ENCODE measurements around the gene FNBP1L. TPM values are rescaled to one million over a fixed set of nuclear protein-coding genes. Genes with fewer than 3 reads are reported as not detected.

Gene FNBP1L
- polyA plus RNA-seq, 1 donor (not counting 4 experiments of a cell fraction or from before 2014, with no cell fraction given): 22.9 TPM

DNA sequence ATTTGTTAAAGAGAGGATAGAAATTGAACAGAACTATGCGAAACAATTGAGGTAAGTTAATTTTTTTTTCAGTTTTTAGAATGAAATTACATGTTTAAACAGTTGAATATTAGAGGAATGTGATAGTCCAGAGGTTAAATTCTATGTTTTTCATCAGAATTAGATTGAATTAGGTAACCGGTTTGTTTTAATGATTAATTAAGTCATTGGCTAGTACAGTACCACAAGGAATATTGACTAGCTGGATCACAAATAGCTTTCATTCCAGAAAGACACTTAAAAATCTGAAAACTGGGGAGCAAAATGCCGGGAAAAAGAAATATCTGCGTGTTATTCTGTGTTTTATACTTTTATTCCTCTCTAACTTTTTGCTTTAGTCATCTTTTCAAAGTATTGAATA lies 51.6 kb downstream of the FNBP1L start:
- no peak for TF ChIP-seq EZH2 (IDR thresholded peaks at IDR 0.05; ENCODE audit: low read length)
- TF ChIP-seq, protein P1, sequence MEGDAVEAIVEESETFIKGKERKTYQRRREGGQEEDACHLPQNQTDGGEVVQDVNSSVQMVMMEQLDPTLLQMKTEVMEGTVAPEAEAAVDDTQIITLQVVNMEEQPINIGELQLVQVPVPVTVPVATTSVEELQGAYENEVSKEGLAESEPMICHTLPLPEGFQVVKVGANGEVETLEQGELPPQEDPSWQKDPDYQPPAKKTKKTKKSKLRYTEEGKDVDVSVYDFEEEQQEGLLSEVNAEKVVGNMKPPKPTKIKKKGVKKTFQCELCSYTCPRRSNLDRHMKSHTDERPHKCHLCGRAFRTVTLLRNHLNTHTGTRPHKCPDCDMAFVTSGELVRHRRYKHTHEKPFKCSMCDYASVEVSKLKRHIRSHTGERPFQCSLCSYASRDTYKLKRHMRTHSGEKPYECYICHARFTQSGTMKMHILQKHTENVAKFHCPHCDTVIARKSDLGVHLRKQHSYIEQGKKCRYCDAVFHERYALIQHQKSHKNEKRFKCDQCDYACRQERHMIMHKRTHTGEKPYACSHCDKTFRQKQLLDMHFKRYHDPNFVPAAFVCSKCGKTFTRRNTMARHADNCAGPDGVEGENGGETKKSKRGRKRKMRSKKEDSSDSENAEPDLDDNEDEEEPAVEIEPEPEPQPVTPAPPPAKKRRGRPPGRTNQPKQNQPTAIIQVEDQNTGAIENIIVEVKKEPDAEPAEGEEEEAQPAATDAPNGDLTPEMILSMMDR (optimal IDR thresholded peaks at IDR 0.05 in 1 of 3, IDR thresholded peaks at IDR 0.05 in 1 of 3, conservative IDR thresholded peaks at IDR 0.05 in 1 of 3; ENCODE audit: extremely low read depth in 1 of 3, insufficient read depth in 2 of 3, low read length in 3 of 3): no peak
- dilution Hi-C loops (cut with MboI; ENCODE audit: extremely low pct_ligation_motif_present, low sequenced_read_pairs): no loop called here
- Histone ChIP-seq H3K9me1 (ENCODE audit: control insufficient read depth, extremely low read depth, insufficient read depth, low read length) (no peaks in the 10 kb centered on the region), H4K20me1 (ENCODE audit: control insufficient read depth, extremely low read depth, insufficient read depth, low read length) (peaks cover 3% of the 10 kb centered on the region), H3K27me3 (ENCODE audit: control insufficient read depth, extremely low read depth, insufficient read depth, low read length) (no peaks in the 10 kb centered on the region), H3K4me1 (ENCODE audit: control insufficient read depth, extremely low read depth, insufficient read depth, low read length) (peaks cover 3% of the 10 kb centered on the region), H3K4me3 (ENCODE audit: control insufficient read depth in 2 of 3, extremely low read depth in 1 of 3, insufficient read depth in 2 of 3, low read depth in 1 of 3, low read length in 3 of 3) (no peak overlapping the region), H2AFZ (ENCODE audit: control insufficient read depth, low read length) (no peak overlapping the region), H3K36me3 (ENCODE audit: control insufficient read depth in 2 of 2, extremely low read depth in 1 of 2, insufficient read depth in 2 of 2, low read length in 2 of 2) (no peaks in the 10 kb centered on the region), H3K27ac (ENCODE audit: control insufficient read depth, insufficient read depth, low read length) (no peak overlapping the region), H3K9ac (ENCODE audit: control insufficient read depth, extremely low read depth, insufficient read depth, low read length) (no peak overlapping the region), H3K9me3 (ENCODE audit: control insufficient read depth, low read depth, low read length) (no peaks in the 10 kb centered on the region), H3K4me2 (ENCODE audit: control insufficient read depth, extremely low read depth, insufficient read depth, low read depth, low read length) (no peak overlapping the region), H3K79me2 (ENCODE audit: control insufficient read depth, insufficient read depth, low read length) (peaks cover 3% of the 10 kb centered on the region)
- FAIRE-seq (no peak), DNase-seq (ENCODE audit: low read depth, low spot score) (no peak)

DNA sequence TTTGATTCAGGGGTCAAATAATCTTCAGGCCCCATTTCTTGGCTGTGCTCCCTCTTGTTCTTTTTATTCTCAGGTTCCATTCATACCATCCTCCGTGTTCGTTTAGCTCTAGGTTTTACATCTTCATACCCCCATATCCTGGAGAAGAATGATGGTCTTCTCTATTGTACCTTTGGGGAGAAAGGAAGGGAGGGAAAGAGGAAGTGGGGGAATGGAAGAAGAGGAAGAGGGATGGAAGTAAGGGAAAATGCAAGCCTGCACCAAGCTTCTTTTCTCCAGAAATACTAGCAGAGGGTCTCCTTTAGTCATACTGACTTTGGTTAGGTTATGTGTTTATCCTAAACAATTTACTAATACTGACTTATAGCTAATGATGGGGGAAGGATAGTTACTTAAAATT lies 52.4 kb downstream of the FNBP1L start:
- no peak overlapping the region for H3K4me2 ChIP-seq (ENCODE audit: control insufficient read depth, extremely low read depth, insufficient read depth, low read depth, low read length)
- H3K9ac ChIP-seq (ENCODE audit: control insufficient read depth, extremely low read depth, insufficient read depth, low read length): no peak overlapping the region
- H3K4me1 ChIP-seq (ENCODE audit: control insufficient read depth, extremely low read depth, insufficient read depth, low read length): peaks cover 3% of the 10 kb centered on the region
- no peak overlapping the region for H3K27ac ChIP-seq (ENCODE audit: control insufficient read depth, insufficient read depth, low read length)
- no peak for DNase-seq (ENCODE audit: low read depth, low spot score)
- no peak for FAIRE-seq
- H3K9me1 ChIP-seq (ENCODE audit: control insufficient read depth, extremely low read depth, insufficient read depth, low read length): no peaks in the 10 kb centered on the region
- no peaks in the 10 kb centered on the region for H3K36me3 ChIP-seq (ENCODE audit: control insufficient read depth in 2 of 2, extremely low read depth in 1 of 2, insufficient read depth in 2 of 2, low read length in 2 of 2)
- TF ChIP-seq, protein P1 (optimal IDR thresholded peaks at IDR 0.05 in 1 of 3, IDR thresholded peaks at IDR 0.05 in 1 of 3, conservative IDR thresholded peaks at IDR 0.05 in 1 of 3; ENCODE audit: extremely low read depth in 1 of 3, insufficient read depth in 2 of 3, low read length in 3 of 3): no peak
- no peak for TF ChIP-seq EZH2 (IDR thresholded peaks at IDR 0.05; ENCODE audit: low read length)
- H3K4me3 ChIP-seq (ENCODE audit: control insufficient read depth in 2 of 3, extremely low read depth in 1 of 3, insufficient read depth in 2 of 3, low read depth in 1 of 3, low read length in 3 of 3): no peak overlapping the region
- H3K27me3 ChIP-seq (ENCODE audit: control insufficient read depth, extremely low read depth, insufficient read depth, low read length): no peaks in the 10 kb centered on the region
- H3K79me2 ChIP-seq (ENCODE audit: control insufficient read depth, insufficient read depth, low read length): peaks cover 3% of the 10 kb centered on the region
- no peak overlapping the region for H2AFZ ChIP-seq (ENCODE audit: control insufficient read depth, low read length)
- peaks cover 3% of the 10 kb centered on the region for H4K20me1 ChIP-seq (ENCODE audit: control insufficient read depth, extremely low read depth, insufficient read depth, low read length)
- H3K9me3 ChIP-seq (ENCODE audit: control insufficient read depth, low read depth, low read length): no peaks in the 10 kb centered on the region
- dilution Hi-C loops (cut with MboI; ENCODE audit: extremely low pct_ligation_motif_present, low sequenced_read_pairs): no loop called here
